GM23338 (cell line): ENCODE measurements around the gene NCKAP5.

Experiments used
- CREB1 ChIP-seq: fragments of 250-450 bp; sonication (Bioruptor Pico); IDR thresholded peaks from 2 replicates; pipeline ENCODE4 v1.5.0; 2020; ENCODE audit warnings: low read depth, mild to moderate bottlenecking, moderate library complexity
- CTCF ChIP-seq, 2 experiments: fragments of 200-600 bp in 1 of 2; sonication (generic) in 1 of 2; conservative IDR thresholded peaks; 2 replicates each; pipeline versions ENCODE4 v1.5.1 to v1.6.1; 2016 to 2017; ENCODE audit warnings: antibody characterized with exemption in 2 of 2, low read depth in 2 of 2, mild to moderate bottlenecking in 2 of 2, moderate library complexity in 1 of 2
- ETS1 ChIP-seq: IDR thresholded peaks from 2 replicates; pipeline ENCODE4 v1.6.1; 2016; ENCODE audit warnings: antibody characterized with exemption
- EZH2 ChIP-seq: fragments of 200-600 bp; sonication (generic); IDR thresholded peaks from one replicate; pipeline ENCODE4 v1.8.0; 2017; ENCODE audit warnings: antibody characterized with exemption, mild to moderate bottlenecking, low read depth; ENCODE audit not compliant: unreplicated experiment
- EZH2phosphoT487 ChIP-seq: fragments of 200-600 bp; sonication (generic); IDR thresholded peaks from one replicate; pipeline ENCODE4 v1.8.1; 2018; ENCODE audit warnings: antibody characterized with exemption; ENCODE audit not compliant: unreplicated experiment
- JUNB ChIP-seq: IDR thresholded peaks from one replicate; pipeline ENCODE4 v1.6.1; 2016; ENCODE audit warnings: antibody characterized with exemption; ENCODE audit not compliant: unreplicated experiment
- POLR2AphosphoS5 ChIP-seq: IDR thresholded peaks from 2 replicates; pipeline ENCODE4 v1.6.1; 2016; ENCODE audit warnings: antibody characterized with exemption, low read depth
- REST ChIP-seq: IDR thresholded peaks from one replicate; pipeline ENCODE4 v1.6.1; 2018; ENCODE audit warnings: antibody characterized with exemption; ENCODE audit not compliant: unreplicated experiment
- STAT1 ChIP-seq: IDR thresholded peaks from one replicate; pipeline ENCODE4 v1.6.1; 2016; ENCODE audit warnings: antibody characterized with exemption; ENCODE audit not compliant: unreplicated experiment
- ZNF331 ChIP-seq: fragments of 250-450 bp; sonication (Bioruptor Pico); IDR thresholded peaks from 2 replicates; pipeline ENCODE4 v1.5.0; 2020; ENCODE audit warnings: low read depth, mild to moderate bottlenecking, moderate library complexity
- ZNF462 ChIP-seq: fragments of 250-450 bp; sonication (Bioruptor Pico); IDR thresholded peaks from 2 replicates; pipeline ENCODE4 v1.5.0; 2020; ENCODE audit warnings: mild to moderate bottlenecking, moderate library complexity

- no peak for TF ChIP-seq CTCF (conservative IDR thresholded peaks at IDR 0.05; ENCODE audit: low read depth in 2 of 2)
- TF ChIP-seq EZH2 = no peak
- no peak for TF ChIP-seq JUNB
- TF ChIP-seq REST = no peak
- no peak for TF ChIP-seq EZH2phosphoT487
- TF ChIP-seq POLR2AphosphoS5 = no peak
- no peak for TF ChIP-seq ETS1
- no peak for TF ChIP-seq CREB1 (CRISPR knock-in tag)
- TF ChIP-seq ZNF462 = no peak
- no peak for TF ChIP-seq STAT1
- no peak for TF ChIP-seq ZNF331 (CRISPR knock-in tag)
Measured at GRCh38 chr2:133521146-133521745, 47.0 kb downstream of the NCKAP5 start.
